ENCODE data around the gene ZFP3.
"Not testable (repeated sequence)": the region's sequence is repeated elsewhere in the genome, so short reads cannot be mapped to it uniquely, and the experiment has no call there.

The ZFP3 gene

GRCh38 chr17:5078106-5079028 is at the start of gene ZFP3:
Gene ZFP3, plus strand, starts transcription at chr17:5078467. Its CDS starts 13,038 bp downstream, at chr17:5091505.
- DNase-seq = peak; percentile 60 to 71

- not testable (repeated sequence) for DNase-seq
Observed at GRCh38 chr17:5030168-5030567, 48.1 kb upstream of the ZFP3 start.

- DNase-seq = peak; percentile 68 to 86
Observed at GRCh38 chr17:5031365-5032082, 46.7 kb upstream of the ZFP3 start.

- DNase-seq = no peak
Observed at GRCh38 chr17:5032865-5033264, 45.4 kb upstream of the ZFP3 start.

GRCh38 chr17:5033352-5034015 is 44.8 kb upstream of the ZFP3 start:
- DNase-seq = no peak

- no peak for DNase-seq
Observed at GRCh38 chr17:5034063-5034462, 44.2 kb upstream of the ZFP3 start.

GRCh38 chr17:5034651-5035050 is 43.6 kb upstream of the ZFP3 start:
- DNase-seq = no peak

GRCh38 chr17:5035315-5035714 is 43.0 kb upstream of the ZFP3 start, which contains the start of gene SLC52A1:
Gene SLC52A1, minus strand, starts transcription at chr17:5035426. Its CDS starts 820 bp downstream, at chr17:5034606.
- no peak for DNase-seq

- no peak for DNase-seq
Observed at GRCh38 chr17:5042157-5043022, 35.9 kb upstream of the ZFP3 start.

- peak in 1 of 2 donors; percentile 1 for DNase-seq
Observed at GRCh38 chr17:5043524-5043923, 34.7 kb upstream of the ZFP3 start.

- DNase-seq = no peak
Observed at GRCh38 chr17:5044630-5045029, 33.6 kb upstream of the ZFP3 start.

- DNase-seq = no peak
Observed at GRCh38 chr17:5045496-5045895, 32.8 kb upstream of the ZFP3 start.

- DNase-seq = no peak
Observed at GRCh38 chr17:5047446-5047845, 30.8 kb upstream of the ZFP3 start.

- DNase-seq = no peak
Observed at GRCh38 chr17:5049314-5049841, 28.9 kb upstream of the ZFP3 start.

- no peak for DNase-seq
Observed at GRCh38 chr17:5050278-5050677, 28.0 kb upstream of the ZFP3 start.

- no peak for DNase-seq
Observed at GRCh38 chr17:5055543-5055942, 22.7 kb upstream of the ZFP3 start.

GRCh38 chr17:5065227-5065744 is 13.0 kb upstream of the ZFP3 start:
- no peak for DNase-seq

GRCh38 chr17:5068236-5068635 is 10.0 kb upstream of the ZFP3 start:
- no peak for DNase-seq

GRCh38 chr17:5069724-5070123 is 8.5 kb upstream of the ZFP3 start:
- no peak for DNase-seq

GRCh38 chr17:5075472-5075871 is 2.8 kb upstream of the ZFP3 start:
- not testable (repeated sequence) for DNase-seq

GRCh38 chr17:5077275-5077674 is 992 bp upstream of the ZFP3 start:
- not testable (repeated sequence) for DNase-seq

- no peak for DNase-seq
Observed at GRCh38 chr17:5077781-5078105, 524 bp upstream of the ZFP3 start.
